Activated CD4-positive, alpha-beta T cell treated with anti-CD3 and anti-CD28 coated beads, Interleukin-2, amount 50 U/mL, for 1 hour (primary cell): ENCODE data around the gene SCD5.

ENCODE experiments used
- DNase-seq: peaks from one replicate; pipeline ENCODE4 v3.0.0-alpha.2; 2020

SCD5 gene

GRCh38 chr4:82792912-82793649, 5.5 kb downstream of the SCD5 start:
- no peak for DNase-seq

GRCh38 chr4:82791179-82791578, 7.4 kb downstream of the SCD5 start:
- DNase-seq, result no peak

GRCh38 chr4:82790060-82790660, 8.4 kb downstream of the SCD5 start:
- DNase-seq, result no peak

- DNase-seq, result no peak
Measured at GRCh38 chr4:82789025-82789776, 9.4 kb downstream of the SCD5 start.

GRCh38 chr4:82787342-82787741, 11.3 kb downstream of the SCD5 start:
- no peak for DNase-seq

- DNase-seq, result no peak
Measured at GRCh38 chr4:82786828-82787227, 11.8 kb downstream of the SCD5 start.

- DNase-seq, result no peak
Measured at GRCh38 chr4:82785611-82786400, 12.8 kb downstream of the SCD5 start.

- no peak for DNase-seq
Measured at GRCh38 chr4:82784681-82785610, 13.7 kb downstream of the SCD5 start.

- no peak for DNase-seq
Measured at GRCh38 chr4:82782626-82783345, 15.8 kb downstream of the SCD5 start.

- DNase-seq, result no peak
Measured at GRCh38 chr4:82780752-82781231, 17.8 kb downstream of the SCD5 start.

- DNase-seq, result no peak
Measured at GRCh38 chr4:82780170-82780751, 18.3 kb downstream of the SCD5 start.

GRCh38 chr4:82779032-82779431, 19.6 kb downstream of the SCD5 start:
- DNase-seq, result no peak

- no peak for DNase-seq
Measured at GRCh38 chr4:82777857-82778525, 20.6 kb downstream of the SCD5 start.

- DNase-seq, result no peak
Measured at GRCh38 chr4:82776925-82777542, 21.6 kb downstream of the SCD5 start.

GRCh38 chr4:82775243-82775642, 23.4 kb downstream of the SCD5 start:
- DNase-seq, result no peak

GRCh38 chr4:82774711-82775171, 23.9 kb downstream of the SCD5 start:
- DNase-seq, result no peak

- DNase-seq, result no peak
Measured at GRCh38 chr4:82773057-82773456, 25.5 kb downstream of the SCD5 start.

GRCh38 chr4:82770607-82771006, 28.0 kb downstream of the SCD5 start:
- no peak for DNase-seq

- DNase-seq, result no peak
Measured at GRCh38 chr4:82765134-82765533, 33.5 kb downstream of the SCD5 start.

- no peak for DNase-seq
Measured at GRCh38 chr4:82761229-82761628, 37.4 kb downstream of the SCD5 start.
